Keratinocyte (primary cell): Measurements from ENCODE around the gene ZNF148. TPM values are rescaled to one million over a fixed set of nuclear protein-coding genes. Genes with fewer than 3 reads are reported as not detected.

Experiments
- DNase-seq: peaks from one replicate; pipeline ENCODE4 v3.0.0-alpha.2; 2011; ENCODE audit warnings: low read depth, missing footprints, low spot score
- FAIRE-seq: peaks from 2 replicates; lab custom pipeline; 2011; peaks lifted over from hg19 to GRCh38; lab: Jason Lieb, UNC
- H2AFZ ChIP-seq: 2 replicates; pipeline ENCODE4 v1.6.0; 2012; ENCODE audit warnings: low read length, control low read depth, inconsistent platforms; ENCODE audit not compliant: control insufficient read depth
- H3K27ac ChIP-seq: 2 replicates; pipeline ENCODE4 v1.5.1; 2011; ENCODE audit warnings: low read length; ENCODE audit not compliant: control insufficient read depth, insufficient read depth
- H3K27me3 ChIP-seq: 3 replicates; pipeline ENCODE4 v1.6.0; 2011; ENCODE audit warnings: low read length; ENCODE audit not compliant: control insufficient read depth, insufficient read depth; ENCODE audit errors: extremely low read depth
- H3K36me3 ChIP-seq, 2 experiments: 2 replicates in 1 of 2; 3 replicates in 1 of 2; pipeline ENCODE4 v1.5.1; 2011; ENCODE audit warnings: low read length in 2 of 2, mild to moderate bottlenecking in 1 of 2; ENCODE audit not compliant: control insufficient read depth in 2 of 2, insufficient read depth in 2 of 2; ENCODE audit errors: extremely low read depth in 1 of 2
- H3K4me1 ChIP-seq: 3 replicates; pipeline ENCODE4 v1.5.1; 2011; ENCODE audit warnings: low read length; ENCODE audit not compliant: control insufficient read depth, insufficient read depth; ENCODE audit errors: extremely low read depth
- H3K4me2 ChIP-seq: 3 replicates; pipeline ENCODE4 v1.6.0; 2011; ENCODE audit warnings: low read depth, low read length; ENCODE audit not compliant: control insufficient read depth, insufficient read depth; ENCODE audit errors: extremely low read depth
- H3K4me3 ChIP-seq, 3 experiments: fragments of 200-600 bp in 1 of 3; sonication (generic) in 1 of 3; 2 replicates in 2 of 3; 3 replicates in 1 of 3; pipeline ENCODE4 v1.5.1; 2011 to 2016; ENCODE audit warnings: low read length in 3 of 3, mild to moderate bottlenecking in 3 of 3, control low read depth in 2 of 3, inconsistent platforms in 1 of 3, low read depth in 1 of 3, mixed read lengths in 1 of 3, mixed run types in 1 of 3, moderate library complexity in 1 of 3; ENCODE audit not compliant: control insufficient read depth in 2 of 3, insufficient read depth in 2 of 3; ENCODE audit errors: extremely low read depth in 1 of 3
- H3K79me2 ChIP-seq: 2 replicates; pipeline ENCODE4 v1.6.0; 2012; ENCODE audit warnings: low read length; ENCODE audit not compliant: control insufficient read depth, insufficient read depth
- H3K9ac ChIP-seq: 3 replicates; pipeline ENCODE4 v1.6.0; 2011; ENCODE audit warnings: low read length; ENCODE audit not compliant: control insufficient read depth, insufficient read depth; ENCODE audit errors: extremely low read depth
- H3K9me1 ChIP-seq: 3 replicates; pipeline ENCODE4 v1.6.0; 2011; ENCODE audit warnings: low read length; ENCODE audit not compliant: control insufficient read depth, insufficient read depth; ENCODE audit errors: extremely low read depth
- H3K9me3 ChIP-seq: 2 replicates; pipeline ENCODE4 v1.5.1; 2012; ENCODE audit warnings: low read depth, low read length; ENCODE audit not compliant: control insufficient read depth
- H4K20me1 ChIP-seq: 3 replicates; pipeline ENCODE4 v1.6.0; 2011; ENCODE audit warnings: low read length; ENCODE audit not compliant: control insufficient read depth, insufficient read depth; ENCODE audit errors: extremely low read depth
- EZH2 ChIP-seq: IDR thresholded peaks from one replicate; pipeline ENCODE4 v1.6.1; 2012; ENCODE audit warnings: inconsistent platforms, mild to moderate bottlenecking, low read length, moderate library complexity
- dilution Hi-C: fragments of 300-500 bp; cut with MboI; formaldehyde crosslinking; loops from one replicate; pipeline ENCODE4 v1.7.0; 2020; ENCODE audit warnings: low sequenced_read_pairs; ENCODE audit not compliant: extremely low pct_ligation_motif_present
- polyA plus RNA-seq, 5 experiments: library from polyadenylated mRNA; depleted of rRNA in 3 of 5; stranded (reverse) in 3 of 5; stranded (forward) in 1 of 5; unstranded in 1 of 5; fragments of >200 nt; gene quantifications; 1 replicate in 1 of 5; 2 replicates in 3 of 5; 3 replicates in 1 of 5; pipeline versions ENCODE4 v1.2.1 to v1.2.3, GENCODE V29; 2011 to 2012; ENCODE audit warnings: missing spikeins in 2 of 5, low read depth in 1 of 5, low replicate concordance in 1 of 5
- TF ChIP-seq, protein P1 (sequence below), 3 experiments: IDR thresholded peaks in 1 of 3; conservative IDR thresholded peaks in 1 of 3; optimal IDR thresholded peaks in 1 of 3; 2 replicates in 2 of 3; 3 replicates in 1 of 3; pipeline versions ENCODE3 to v1.5.1; 2011; ENCODE audit warnings: low read length in 3 of 3, mild to moderate bottlenecking in 3 of 3, moderate library complexity in 2 of 3, control low read depth in 1 of 3, inconsistent platforms in 1 of 3; ENCODE audit not compliant: insufficient read depth in 2 of 3; ENCODE audit errors: extremely low read depth in 1 of 3

The ZNF148 gene
- polyA plus RNA-seq, 1 donor (not counting 4 experiments of a cell fraction or from before 2014, with no cell fraction given), result 21.4 TPM

DNA sequence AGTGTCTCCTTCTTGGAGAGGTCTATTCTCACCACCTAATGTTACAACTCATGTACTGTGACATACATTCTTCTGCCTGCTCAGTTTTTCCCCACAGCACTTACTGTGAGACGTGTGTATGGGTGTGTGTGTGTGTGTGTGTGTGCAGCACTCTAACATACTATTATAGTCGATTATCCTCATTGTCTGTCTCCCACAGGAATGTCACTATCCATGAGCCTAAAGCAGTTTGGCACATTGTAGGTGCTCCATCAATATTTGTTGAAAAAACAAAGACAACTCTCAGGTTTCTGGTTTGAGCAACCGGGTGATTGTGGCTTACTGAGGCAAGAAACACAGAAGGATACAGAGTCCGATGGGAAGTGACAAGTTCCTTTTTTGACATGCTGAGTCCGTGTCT is 8.6 kb upstream of the ZNF148 start:
- H3K36me3 ChIP-seq, result no peaks in the 10 kb centered on the region
- peaks cover 8% of the 10 kb centered on the region for H3K4me1 ChIP-seq
- FAIRE-seq (no peak), DNase-seq (no peak)
- no peak overlapping the region for H3K4me3 ChIP-seq
- H3K27ac ChIP-seq, result no peak overlapping the region
- H2AFZ ChIP-seq, result no peak overlapping the region
- H4K20me1 ChIP-seq, result no peaks in the 10 kb centered on the region
- dilution Hi-C loops, result no loop called here
- H3K4me2 ChIP-seq, result no peak overlapping the region
- H3K9me3 ChIP-seq, result no peaks in the 10 kb centered on the region
- TF ChIP-seq, protein P1, sequence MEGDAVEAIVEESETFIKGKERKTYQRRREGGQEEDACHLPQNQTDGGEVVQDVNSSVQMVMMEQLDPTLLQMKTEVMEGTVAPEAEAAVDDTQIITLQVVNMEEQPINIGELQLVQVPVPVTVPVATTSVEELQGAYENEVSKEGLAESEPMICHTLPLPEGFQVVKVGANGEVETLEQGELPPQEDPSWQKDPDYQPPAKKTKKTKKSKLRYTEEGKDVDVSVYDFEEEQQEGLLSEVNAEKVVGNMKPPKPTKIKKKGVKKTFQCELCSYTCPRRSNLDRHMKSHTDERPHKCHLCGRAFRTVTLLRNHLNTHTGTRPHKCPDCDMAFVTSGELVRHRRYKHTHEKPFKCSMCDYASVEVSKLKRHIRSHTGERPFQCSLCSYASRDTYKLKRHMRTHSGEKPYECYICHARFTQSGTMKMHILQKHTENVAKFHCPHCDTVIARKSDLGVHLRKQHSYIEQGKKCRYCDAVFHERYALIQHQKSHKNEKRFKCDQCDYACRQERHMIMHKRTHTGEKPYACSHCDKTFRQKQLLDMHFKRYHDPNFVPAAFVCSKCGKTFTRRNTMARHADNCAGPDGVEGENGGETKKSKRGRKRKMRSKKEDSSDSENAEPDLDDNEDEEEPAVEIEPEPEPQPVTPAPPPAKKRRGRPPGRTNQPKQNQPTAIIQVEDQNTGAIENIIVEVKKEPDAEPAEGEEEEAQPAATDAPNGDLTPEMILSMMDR (optimal IDR thresholded peaks at IDR 0.05 in 1 of 3, IDR thresholded peaks at IDR 0.05 in 1 of 3, conservative IDR thresholded peaks at IDR 0.05 in 1 of 3; ENCODE audit: extremely low read depth in 1 of 3, insufficient read depth in 2 of 3, low read length in 3 of 3), result no peak
- no peak for TF ChIP-seq EZH2
- no peaks in the 10 kb centered on the region for H3K27me3 ChIP-seq
- H3K79me2 ChIP-seq, result no peaks in the 10 kb centered on the region
- H3K9ac ChIP-seq, result no peak overlapping the region
- no peaks in the 10 kb centered on the region for H3K9me1 ChIP-seq

DNA sequence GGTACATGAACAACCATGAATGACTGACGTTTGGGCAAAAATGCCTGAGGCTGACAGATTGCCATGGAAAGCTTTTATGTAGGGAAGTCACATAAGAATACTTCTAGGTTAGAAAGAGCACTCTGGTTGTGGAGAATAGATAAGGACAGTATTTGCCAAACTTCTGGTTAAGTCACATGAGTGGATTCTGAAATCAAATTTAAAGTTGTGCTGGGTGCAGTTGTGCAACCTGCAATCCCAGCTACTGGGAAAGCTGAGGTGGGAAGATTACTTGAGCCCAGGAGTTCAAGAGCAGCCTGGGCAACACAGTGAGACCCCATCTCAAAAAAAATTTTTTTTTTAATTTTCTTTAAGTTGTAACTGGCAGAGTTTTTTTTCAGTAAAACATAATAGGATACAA is 7.2 kb upstream of the ZNF148 start:
- no peak overlapping the region for H3K4me2 ChIP-seq
- H3K9me3 ChIP-seq, result no peaks in the 10 kb centered on the region
- dilution Hi-C loops, result no loop called here
- FAIRE-seq (no peak), DNase-seq (no peak)
- H3K9me1 ChIP-seq, result no peaks in the 10 kb centered on the region
- H3K36me3 ChIP-seq, result no peaks in the 10 kb centered on the region
- H3K27ac ChIP-seq, result no peak overlapping the region
- no peaks in the 10 kb centered on the region for H3K79me2 ChIP-seq
- H3K4me3 ChIP-seq, result no peak overlapping the region
- peaks cover 8% of the 10 kb centered on the region for H3K4me1 ChIP-seq
- H2AFZ ChIP-seq, result no peak overlapping the region
- H4K20me1 ChIP-seq, result no peaks in the 10 kb centered on the region
- no peak overlapping the region for H3K9ac ChIP-seq
- TF ChIP-seq EZH2, result no peak
- TF ChIP-seq, protein P1 (optimal IDR thresholded peaks at IDR 0.05 in 1 of 3, IDR thresholded peaks at IDR 0.05 in 1 of 3, conservative IDR thresholded peaks at IDR 0.05 in 1 of 3; ENCODE audit: extremely low read depth in 1 of 3, insufficient read depth in 2 of 3, low read length in 3 of 3), result no peak
- no peaks in the 10 kb centered on the region for H3K27me3 ChIP-seq
